ENCODE results near the gene SURF6.
A peak's percentile ranks its signal among the peaks of the same experiment; 100 is the strongest.

SURF6 gene

GRCh38 chr9:133371261-133371711, 35.3 kb upstream of the SURF6 start:
- peak overlapping the region; percentile 23; the same call in 1 of the 2 replicates for H3K27ac ChIP-seq (replicated peaks)
- no peaks in the 10 kb centered on the region for H3K27me3 ChIP-seq (ENCODE audit: insufficient read depth, poor library complexity, severe bottlenecking)
- no peak overlapping the region for H3K4me3 ChIP-seq (replicated peaks; ENCODE audit: insufficient read depth, low read length)
- TF ChIP-seq POLR2AphosphoS5 (IDR thresholded peaks at IDR 0.05; ENCODE audit: low read depth) = 0 out of 2 replicates have a peak, but pooled peaks have one; percentile 28
- no peak for TF ChIP-seq GABPA (IDR thresholded peaks at IDR 0.05; ENCODE audit: low read depth)
- DNase-seq (ENCODE audit: low read depth in 1 of 2, low spot score in 1 of 2) = peak in 1 of 2 experiments; percentile 46

GRCh38 chr9:133370685-133371084, 34.7 kb upstream of the SURF6 start:
- no peaks in the 10 kb centered on the region for H3K27me3 ChIP-seq (ENCODE audit: insufficient read depth, poor library complexity, severe bottlenecking)
- no peak for DNase-seq (ENCODE audit: low read depth in 1 of 2, low spot score in 1 of 2)
- H3K4me3 ChIP-seq (replicated peaks; ENCODE audit: insufficient read depth, low read length) = no peak overlapping the region
- H3K27ac ChIP-seq (replicated peaks) = 0 out of 2 replicates have a peak overlapping the region, but pooled peaks have one; percentile 8
- TF ChIP-seq REST (IDR thresholded peaks at IDR 0.05; ENCODE audit: insufficient replicate concordance, low read depth) (no peak), POLR2AphosphoS5 (IDR thresholded peaks at IDR 0.05; ENCODE audit: low read depth) (no peak), SPI1 (IDR thresholded peaks at IDR 0.05; ENCODE audit: borderline replicate concordance, low read depth) (no peak), GABPA (IDR thresholded peaks at IDR 0.05; ENCODE audit: low read depth) (no peak), CTCF (IDR thresholded peaks at IDR 0.05; ENCODE audit: insufficient read depth, low read length) (no peak)

- no peak for DNase-seq (ENCODE audit: low read depth in 1 of 2, low spot score in 1 of 2)
- TF ChIP-seq GABPA (IDR thresholded peaks at IDR 0.05; ENCODE audit: low read depth) (no peak), REST (IDR thresholded peaks at IDR 0.05; ENCODE audit: insufficient replicate concordance, low read depth) (no peak), SPI1 (IDR thresholded peaks at IDR 0.05; ENCODE audit: borderline replicate concordance, low read depth) (no peak), POLR2AphosphoS5 (IDR thresholded peaks at IDR 0.05; ENCODE audit: low read depth) (no peak), CTCF (IDR thresholded peaks at IDR 0.05; ENCODE audit: insufficient read depth, low read length) (no peak)
- no peak overlapping the region for H3K27ac ChIP-seq (replicated peaks)
- no peak overlapping the region for H3K4me3 ChIP-seq (replicated peaks; ENCODE audit: insufficient read depth, low read length)
- H3K27me3 ChIP-seq (ENCODE audit: insufficient read depth, poor library complexity, severe bottlenecking) = no peaks in the 10 kb centered on the region
Observed at GRCh38 chr9:133369933-133370332, 33.9 kb upstream of the SURF6 start.

GRCh38 chr9:133369422-133369821, 33.4 kb upstream of the SURF6 start:
- no peak overlapping the region for H3K4me3 ChIP-seq (replicated peaks; ENCODE audit: insufficient read depth, low read length)
- no peak for DNase-seq (ENCODE audit: low read depth in 1 of 2, low spot score in 1 of 2)
- TF ChIP-seq GABPA (IDR thresholded peaks at IDR 0.05; ENCODE audit: low read depth) (no peak), REST (IDR thresholded peaks at IDR 0.05; ENCODE audit: insufficient replicate concordance, low read depth) (no peak), SPI1 (IDR thresholded peaks at IDR 0.05; ENCODE audit: borderline replicate concordance, low read depth) (no peak), POLR2AphosphoS5 (IDR thresholded peaks at IDR 0.05; ENCODE audit: low read depth) (no peak), CTCF (IDR thresholded peaks at IDR 0.05; ENCODE audit: insufficient read depth, low read length) (no peak)
- H3K27me3 ChIP-seq (ENCODE audit: insufficient read depth, poor library complexity, severe bottlenecking) = no peaks in the 10 kb centered on the region
- no peak overlapping the region for H3K27ac ChIP-seq (replicated peaks)

All from HL-60 (cell line).